HEK293T (cell line): ENCODE measurements around the gene TACC2.
"Not testable (repeated sequence)": the region's sequence is repeated elsewhere in the genome, so short reads cannot be mapped to it uniquely, and the experiment has no call there.

Experiments
- CTCF ChIA-PET: fragments of 350-600 bp; formaldehyde crosslinking; extraction: SDS; loops from one replicate; lab custom pipeline; 2021; ENCODE audit warnings: antibody characterized with exemption, inconsistent platforms; lab: Yijun Ruan, JAX
- POLR2A ChIA-PET: fragments of 350-600 bp; formaldehyde crosslinking; extraction: SDS; loops from one replicate; lab custom pipeline; 2020; ENCODE audit warnings: antibody characterized with exemption, inconsistent platforms; lab: Yijun Ruan, JAX
- DNase-seq: peaks from one replicate; pipeline ENCODE4 v3.0.0; 2012; ENCODE audit warnings: mixed read lengths; ENCODE audit errors: extremely low spot score
- ARNT ChIP-seq: fragments of 450-650 bp; IDR thresholded peaks from 2 replicates; pipeline ENCODE4 v1.6.1; 2017; ENCODE audit warnings: mild to moderate bottlenecking
- BHLHE40 ChIP-seq: fragments of 450-650 bp; IDR thresholded peaks from 2 replicates; pipeline ENCODE4 v1.6.1; 2016; ENCODE audit warnings: mild to moderate bottlenecking, moderate library complexity, borderline replicate concordance
- CTBP1 ChIP-seq: fragments of 450-650 bp; IDR thresholded peaks from 2 replicates; pipeline ENCODE4 v1.6.1; 2016; ENCODE audit warnings: borderline replicate concordance
- ELF4 ChIP-seq: fragments of 450-650 bp; IDR thresholded peaks from 2 replicates; pipeline ENCODE4 v1.6.1; 2017; ENCODE audit warnings: antibody characterized with exemption
- FOXA1 ChIP-seq: fragments of 450-650 bp; IDR thresholded peaks from 2 replicates; pipeline ENCODE4 v1.6.1; 2016; ENCODE audit warnings: mild to moderate bottlenecking
- FOXK2 ChIP-seq: fragments of 450-650 bp; IDR thresholded peaks from 2 replicates; pipeline ENCODE4 v1.6.1; 2016; ENCODE audit warnings: mild to moderate bottlenecking
- FOXM1 ChIP-seq: fragments of 450-650 bp; IDR thresholded peaks from 2 replicates; pipeline ENCODE4 v1.6.1; 2017; ENCODE audit warnings: mild to moderate bottlenecking, borderline replicate concordance
- HDGF ChIP-seq: fragments of 450-650 bp; IDR thresholded peaks from 2 replicates; pipeline ENCODE4 v1.6.1; 2017; ENCODE audit warnings: antibody characterized with exemption, borderline replicate concordance
- L3MBTL2 ChIP-seq: fragments of 450-650 bp; conservative IDR thresholded peaks from 2 replicates; pipeline ENCODE4 v1.6.1; 2016; ENCODE audit warnings: mild to moderate bottlenecking
- LEF1 ChIP-seq: fragments of 450-650 bp; IDR thresholded peaks from 2 replicates; pipeline ENCODE4 v1.6.1; 2017; ENCODE audit warnings: mild to moderate bottlenecking, borderline replicate concordance
- NFRKB ChIP-seq: fragments of 450-650 bp; IDR thresholded peaks from 2 replicates; pipeline ENCODE4 v1.6.1; 2016; ENCODE audit warnings: mild to moderate bottlenecking, moderate library complexity
- PKNOX1 ChIP-seq: fragments of 450-650 bp; IDR thresholded peaks from 2 replicates; pipeline ENCODE4 v1.6.1; 2016
- SP1 ChIP-seq: fragments of 450-650 bp; IDR thresholded peaks from 2 replicates; pipeline ENCODE4 v1.6.1; 2017
- SUZ12 ChIP-seq: fragments of 450-650 bp; IDR thresholded peaks from 2 replicates; pipeline ENCODE4 v1.6.1; 2016; ENCODE audit warnings: mild to moderate bottlenecking
- TARDBP ChIP-seq: fragments of 450-650 bp; IDR thresholded peaks from 2 replicates; pipeline ENCODE4 v1.6.1; 2016
- ZNF384 ChIP-seq: fragments of 450-650 bp; IDR thresholded peaks from 2 replicates; pipeline ENCODE4 v1.6.1; 2016

The TACC2 gene

GRCh38 chr10:122021379-122021778 is 32.4 kb downstream of the TACC2 start:
- TF ChIP-seq SUZ12 = no peak
- no peak for TF ChIP-seq NFRKB
- TF ChIP-seq FOXK2 = no peak
- no peak for TF ChIP-seq HDGF
- no peak for TF ChIP-seq FOXM1
- no peak for TF ChIP-seq FOXA1
- ChIA-PET CTCF (no interaction called here), POLR2A (interaction anchor here (0.8 kb wide), 1 partner anchor 91 kb away, joined by 3 read pairs; no protein-coding TSS in a partner anchor)
- no peak for DNase-seq

- no peak for TF ChIP-seq TARDBP
- TF ChIP-seq BHLHE40 = no peak
- no peak for TF ChIP-seq ELF4
- TF ChIP-seq ZNF384 = no peak
- no peak for TF ChIP-seq NFRKB
- TF ChIP-seq HDGF = no peak
- TF ChIP-seq CTBP1 = no peak
- TF ChIP-seq FOXK2 = no peak
- no peak for TF ChIP-seq FOXA1
- no peak for TF ChIP-seq PKNOX1
- no peak for TF ChIP-seq L3MBTL2
- no peak for TF ChIP-seq SUZ12
- TF ChIP-seq FOXM1 = no peak
- TF ChIP-seq LEF1 = no peak
- TF ChIP-seq SP1 = no peak
- no peak for TF ChIP-seq ARNT
- POLR2A ChIA-PET = interaction anchor here (0.8 kb wide), 1 partner anchor 91 kb away, joined by 3 read pairs; no protein-coding TSS in a partner anchor
- CTCF ChIA-PET = no interaction called here
- no peak for DNase-seq
These were observed 32.9 kb downstream of the TACC2 start for GRCh38 chr10:122021828-122022227.

GRCh38 chr10:122022276-122022675 is 33.3 kb downstream of the TACC2 start:
- no peak for DNase-seq
- ChIA-PET CTCF (no interaction called here), POLR2A (interaction anchor here (0.8 kb wide), 1 partner anchor 90 kb away, joined by 3 read pairs; no protein-coding TSS in a partner anchor)
- no peak for TF ChIP-seq FOXK2
- no peak for TF ChIP-seq HDGF
- TF ChIP-seq LEF1 = no peak
- TF ChIP-seq PKNOX1 = no peak
- no peak for TF ChIP-seq SP1
- no peak for TF ChIP-seq SUZ12
- no peak for TF ChIP-seq ARNT
- TF ChIP-seq L3MBTL2 = no peak
- TF ChIP-seq BHLHE40 = no peak
- no peak for TF ChIP-seq CTBP1
- no peak for TF ChIP-seq TARDBP
- TF ChIP-seq ZNF384 = no peak
- TF ChIP-seq FOXA1 = no peak

- POLR2A ChIA-PET, DNase-seq: not testable (repeated sequence)
- CTCF ChIA-PET = interaction anchor here (0.7 kb wide), 1 partner anchor 689 kb away, joined by 3 read pairs; no protein-coding TSS in a partner anchor
These were observed 34.3 kb downstream of the TACC2 start for GRCh38 chr10:122023257-122023656.

GRCh38 chr10:122029499-122030199 is 40.7 kb downstream of the TACC2 start:
- CTCF ChIA-PET = no interaction called here
- no peak for TF ChIP-seq ARNT
- no peak for TF ChIP-seq HDGF
- no peak for TF ChIP-seq L3MBTL2
- TF ChIP-seq FOXM1 = no peak
- TF ChIP-seq TARDBP = no peak
- no peak for TF ChIP-seq FOXK2
- TF ChIP-seq PKNOX1 = no peak
- no peak for TF ChIP-seq LEF1
- TF ChIP-seq FOXA1 = no peak
- TF ChIP-seq NFRKB = no peak
- no peak for TF ChIP-seq BHLHE40
- no peak for TF ChIP-seq ELF4
- TF ChIP-seq ZNF384 = no peak
- no peak for TF ChIP-seq SP1
- no peak for TF ChIP-seq CTBP1
- no peak for TF ChIP-seq SUZ12
- no peak for DNase-seq
- POLR2A ChIA-PET = no interaction called here

- TF ChIP-seq ZNF384 (no peak), FOXK2 (no peak), L3MBTL2 (no peak), BHLHE40 (no peak), PKNOX1 (no peak)
- CTCF ChIA-PET = no interaction called here
These were observed 41.2 kb downstream of the TACC2 start for GRCh38 chr10:122030200-122030552.

More at GRCh38 chr10:122030200-122030552, 41.2 kb downstream of the TACC2 start:
- POLR2A ChIA-PET = no interaction called here
- no peak for DNase-seq
